Gastrocnemius medialis (tissue), 4 donors: ENCODE results near the gene MRPL43. TPM values are rescaled to one million over a fixed set of nuclear protein-coding genes. Genes with fewer than 3 reads are reported as not detected.
A peak's percentile ranks its signal among the peaks of the same experiment; 100 is the strongest.

ENCODE experiments used
- ATAC-seq, 2 donors: fragments of 150-250 bp; one replicate each; pipeline ENCODE4 v1.9.1; 2016
- DNase-seq, 2 donors: peaks; one replicate each; pipeline ENCODE4 v3.0.0-alpha.2; 2019
- H3K27ac ChIP-seq, 4 donors: fragments of 200-600 bp; sonication (generic); 1 replicate in 1 of 4; 2 replicates in 3 of 4; pipeline ENCODE4 v1.5.1; 2016 to 2018; ENCODE audit warnings: mild to moderate bottlenecking in 2 of 4, moderate library complexity in 1 of 4
- H3K27me3 ChIP-seq, 3 donors: fragments of 200-600 bp; sonication (generic) in 2 of 3; 1 replicate in 1 of 3; 2 replicates in 2 of 3; pipeline versions ENCODE4 v1.5.1 to v1.6.0; 2016 to 2019; ENCODE audit warnings: mild to moderate bottlenecking in 1 of 3, moderate library complexity in 1 of 3
- H3K36me3 ChIP-seq, 2 donors: fragments of 200-600 bp; sonication (generic) in 1 of 2; one replicate each; pipeline ENCODE4 v1.5.1; 2017 to 2018
- H3K4me1 ChIP-seq, 2 donors: fragments of 200-600 bp; sonication (generic) in 1 of 2; one replicate each; pipeline ENCODE4 v1.5.1; 2016 to 2017; ENCODE audit warnings: mild to moderate bottlenecking in 2 of 2
- H3K4me3 ChIP-seq, 4 donors: fragments of 200-600 bp; sonication (generic) in 3 of 4; 1 replicate in 1 of 4; 2 replicates in 3 of 4; pipeline ENCODE4 v1.5.1; 2016 to 2019; ENCODE audit warnings: mild to moderate bottlenecking in 2 of 4
- H3K9me3 ChIP-seq, 3 donors: fragments of 200-600 bp; sonication (generic) in 2 of 3; 1 replicate in 1 of 3; 2 replicates in 2 of 3; pipeline ENCODE4 v1.5.1; 2016 to 2019
- CTCF ChIP-seq, 5 experiments: fragments of 450-650 bp in 3 of 5; fragments of 200-600 bp in 2 of 5; sonication (generic) in 2 of 5; IDR thresholded peaks in 4 of 5; conservative IDR thresholded peaks in 1 of 5; 1 replicate in 4 of 5; 2 replicates in 1 of 5; pipeline ENCODE4 v1.5.1; 2016 to 2019; ENCODE audit warnings: antibody characterized with exemption in 5 of 5, mild to moderate bottlenecking in 3 of 5, moderate library complexity in 3 of 5
- POLR2A ChIP-seq, 2 donors: fragments of 450-650 bp; IDR thresholded peaks; one replicate each; pipeline ENCODE4 v1.6.1; 2017; ENCODE audit warnings: antibody characterized with exemption in 2 of 2, mild to moderate bottlenecking in 2 of 2, moderate library complexity in 2 of 2
- in situ Hi-C, 4 donors: fragments of 200-750 bp; cut with MboI; loops; one replicate each; pipeline versions ENCODE4 v1.15.0 to v1.8.0; 2017; ENCODE audit warnings: low sequenced_read_pairs in 4 of 4
- intact Hi-C: fragments of 100-400 bp; cut with DNase I; formaldehyde crosslinking; loops from one replicate; pipeline ENCODE4 v1.15.1; 2023; ENCODE audit warnings: low total_unique reads
- total RNA-seq, 4 donors: library from RNA; depleted of rRNA; stranded (reverse); fragments of >200 nt; gene quantifications; one replicate each; pipeline versions ENCODE4 v1.1.0 to v1.2.3, GENCODE V29; 2016

The MRPL43 gene
- total RNA-seq, 4 donors from 2014 or later = 83.3 to 129 (median 92.5) TPM

GRCh38 chr10:100998183-100998990 lies 11.1 kb upstream of the MRPL43 start:
- Histone ChIP-seq H3K9me3 (no peaks in the 10 kb centered on the region), H3K4me1 (peaks cover 28 to 43% of the 10 kb centered on the region in 2 donors), H3K27ac (peak overlapping the region; percentile 95 to 100 (median 98)), H3K36me3 (peaks cover 0 to 9% of the 10 kb centered on the region in 2 donors), H3K27me3 (no peaks in the 10 kb centered on the region), H3K4me3 (peak overlapping the region; percentile 65 to 97 (median 86))
- ATAC-seq (peak; percentile 49 to 55), DNase-seq (peak; percentile 78 to 87)
- no peak for TF ChIP-seq CTCF (IDR thresholded peaks at IDR 0.05 in 4 of 5, conservative IDR thresholded peaks at IDR 0.05 in 1 of 5)
- no peak for TF ChIP-seq POLR2A (IDR thresholded peaks at IDR 0.05)
- in situ Hi-C loops (no loop called here), intact Hi-C loops (loop anchor here (1.0 to 2.0 kb wide), 3 partner anchors 15 to 86 kb away; partner anchors contain the start of genes KAZALD1 and SLF2)

GRCh38 chr10:100997360-100998182 lies 10.3 kb upstream of the MRPL43 start:
- in situ Hi-C loops = no loop called here
- TF ChIP-seq CTCF (IDR thresholded peaks at IDR 0.05 in 4 of 5, conservative IDR thresholded peaks at IDR 0.05 in 1 of 5) = peak; percentile 87 to 97 (median 95)
- TF ChIP-seq POLR2A (IDR thresholded peaks at IDR 0.05) = peak in 1 of 2 donors; percentile 47
- Histone ChIP-seq H3K4me3 (peak overlapping the region; percentile 65 to 97 (median 86)), H3K36me3 (peaks cover 0 to 14% of the 10 kb centered on the region in 2 donors), H3K4me1 (peaks cover 27 to 41% of the 10 kb centered on the region in 2 donors), H3K9me3 (no peaks in the 10 kb centered on the region), H3K27ac (peak overlapping the region; percentile 95 to 100 (median 98)), H3K27me3 (no peaks in the 10 kb centered on the region)
- ATAC-seq = peak; percentile 40 to 53
- DNase-seq = peak; percentile 71 to 86
- intact Hi-C loops = loop anchor here (1.0 to 2.0 kb wide), 3 partner anchors 16 to 85 kb away; partner anchors contain the start of genes KAZALD1 and SLF2

DNA sequence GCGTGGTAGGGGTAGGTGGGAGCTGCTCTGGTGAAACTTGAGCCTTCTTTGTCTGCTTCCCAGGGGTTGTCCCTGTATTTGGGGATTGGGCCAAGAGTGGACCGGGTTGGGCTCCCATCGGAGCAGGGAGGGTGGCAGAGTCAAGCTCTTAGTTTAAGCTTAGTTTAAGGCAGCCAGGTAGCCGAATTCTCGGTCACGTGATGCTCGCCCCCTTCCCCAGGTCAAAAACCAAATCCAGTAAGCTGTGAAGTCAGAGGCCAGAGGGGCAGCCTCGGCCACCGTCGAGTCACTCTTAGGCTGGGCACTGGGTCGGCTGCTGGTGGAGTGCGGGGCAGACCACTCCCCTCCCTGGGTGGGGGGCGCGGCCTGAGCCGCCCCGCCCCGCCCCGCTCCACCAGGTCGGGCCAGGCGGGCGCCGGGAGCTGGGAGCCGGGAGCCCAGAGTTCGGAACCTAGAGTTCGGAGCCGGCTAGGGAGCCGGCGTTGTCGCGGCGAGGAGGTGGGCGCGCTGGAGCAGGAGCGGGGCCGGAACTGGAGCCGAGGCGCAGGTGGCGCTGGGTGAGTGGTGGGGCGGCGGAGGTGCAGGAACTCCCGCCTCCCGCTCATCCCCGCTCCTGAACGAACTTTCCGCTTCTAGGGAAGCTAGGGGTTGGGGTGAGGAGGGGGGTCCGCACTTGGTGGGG lies 9.5 kb upstream of the MRPL43 start:
- no peak for DNase-seq
- no peak for ATAC-seq
- H3K9me3 ChIP-seq = no peaks in the 10 kb centered on the region
- H3K27ac ChIP-seq = peak overlapping the region; percentile 95 to 100 (median 98)
- H3K27me3 ChIP-seq = no peaks in the 10 kb centered on the region
- intact Hi-C loops (no loop called here), in situ Hi-C loops (no loop called here)
- H3K4me1 ChIP-seq = peaks cover 19 to 34% of the 10 kb centered on the region in 2 donors
- no peak for TF ChIP-seq CTCF (IDR thresholded peaks at IDR 0.05 in 4 of 5, conservative IDR thresholded peaks at IDR 0.05 in 1 of 5)
- no peak for TF ChIP-seq POLR2A (IDR thresholded peaks at IDR 0.05)
- H3K4me3 ChIP-seq = peak overlapping the region; percentile 65 to 97 (median 86)
- peaks cover 0 to 14% of the 10 kb centered on the region in 2 donors for H3K36me3 ChIP-seq

DNA sequence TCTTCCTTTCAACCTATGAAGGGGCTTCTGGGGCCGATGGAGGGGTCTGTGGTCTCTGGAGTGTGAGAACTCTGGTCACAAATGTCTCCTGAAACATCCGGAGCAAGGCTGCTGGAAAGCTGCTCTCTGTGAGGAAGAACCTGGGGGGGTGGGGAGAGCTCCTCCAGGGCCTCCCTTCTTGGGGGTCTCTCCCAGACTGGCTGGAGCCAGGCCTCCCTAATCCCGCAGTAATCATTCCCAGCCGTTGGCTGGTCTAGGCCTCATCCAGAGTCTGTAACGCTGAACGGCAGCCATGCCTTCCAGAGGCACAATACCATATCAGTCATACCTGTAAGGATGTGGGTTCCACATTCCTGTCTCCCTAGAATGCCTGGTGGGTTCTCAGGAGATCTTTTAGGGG lies 7.9 kb upstream of the MRPL43 start:
- Histone ChIP-seq H3K36me3 (peaks cover 0 to 28% of the 10 kb centered on the region in 2 donors), H3K4me1 (peaks cover 8 to 21% of the 10 kb centered on the region in 2 donors), H3K9me3 (no peaks in the 10 kb centered on the region), H3K27ac (peak overlapping the region in 1 of 4 donors; percentile 100), H3K27me3 (no peaks in the 10 kb centered on the region), H3K4me3 (no peak overlapping the region)
- DNase-seq = no peak
- TF ChIP-seq POLR2A (IDR thresholded peaks at IDR 0.05) = no peak
- no peak for TF ChIP-seq CTCF (IDR thresholded peaks at IDR 0.05 in 4 of 5, conservative IDR thresholded peaks at IDR 0.05 in 1 of 5)
- intact Hi-C loops (no loop called here), in situ Hi-C loops (no loop called here)
- ATAC-seq = no peak
